Muscle layer of colon (tissue), 2 donors: ENCODE results near the gene CTNNAL1.

Experiments
- H3K27ac ChIP-seq: one replicate; pipeline ENCODE4 v1.7.0; 2013; ENCODE audit warnings: low read depth, mild to moderate bottlenecking, low read length, moderate library complexity
- H3K27me3 ChIP-seq, 2 donors: one replicate each; pipeline ENCODE4 v1.7.0; 2013; ENCODE audit warnings: low read length in 2 of 2, mild to moderate bottlenecking in 2 of 2; ENCODE audit not compliant: insufficient read depth in 2 of 2, control insufficient read depth in 1 of 2
- H3K36me3 ChIP-seq: one replicate; pipeline ENCODE4 v1.7.0; 2013; ENCODE audit warnings: mild to moderate bottlenecking, low read length; ENCODE audit not compliant: insufficient read depth
- H3K4me1 ChIP-seq: one replicate; pipeline ENCODE4 v1.7.0; 2013; ENCODE audit warnings: mild to moderate bottlenecking, low read length; ENCODE audit not compliant: insufficient read depth
- H3K4me3 ChIP-seq, 2 donors: one replicate each; pipeline ENCODE4 v1.7.0; 2013; ENCODE audit warnings: low read length in 2 of 2, low read depth in 1 of 2, mild to moderate bottlenecking in 1 of 2, moderate library complexity in 1 of 2
- H3K9ac ChIP-seq: one replicate; pipeline ENCODE4 v1.7.0; 2013; ENCODE audit warnings: low read length
- H3K9me3 ChIP-seq: one replicate; pipeline ENCODE4 v1.7.0; 2013; ENCODE audit warnings: mild to moderate bottlenecking, low read length
- donor health status: abdominal sarcoma.
- donor health status: Adenocarcinoma of cecum.

The CTNNAL1 gene

DNA sequence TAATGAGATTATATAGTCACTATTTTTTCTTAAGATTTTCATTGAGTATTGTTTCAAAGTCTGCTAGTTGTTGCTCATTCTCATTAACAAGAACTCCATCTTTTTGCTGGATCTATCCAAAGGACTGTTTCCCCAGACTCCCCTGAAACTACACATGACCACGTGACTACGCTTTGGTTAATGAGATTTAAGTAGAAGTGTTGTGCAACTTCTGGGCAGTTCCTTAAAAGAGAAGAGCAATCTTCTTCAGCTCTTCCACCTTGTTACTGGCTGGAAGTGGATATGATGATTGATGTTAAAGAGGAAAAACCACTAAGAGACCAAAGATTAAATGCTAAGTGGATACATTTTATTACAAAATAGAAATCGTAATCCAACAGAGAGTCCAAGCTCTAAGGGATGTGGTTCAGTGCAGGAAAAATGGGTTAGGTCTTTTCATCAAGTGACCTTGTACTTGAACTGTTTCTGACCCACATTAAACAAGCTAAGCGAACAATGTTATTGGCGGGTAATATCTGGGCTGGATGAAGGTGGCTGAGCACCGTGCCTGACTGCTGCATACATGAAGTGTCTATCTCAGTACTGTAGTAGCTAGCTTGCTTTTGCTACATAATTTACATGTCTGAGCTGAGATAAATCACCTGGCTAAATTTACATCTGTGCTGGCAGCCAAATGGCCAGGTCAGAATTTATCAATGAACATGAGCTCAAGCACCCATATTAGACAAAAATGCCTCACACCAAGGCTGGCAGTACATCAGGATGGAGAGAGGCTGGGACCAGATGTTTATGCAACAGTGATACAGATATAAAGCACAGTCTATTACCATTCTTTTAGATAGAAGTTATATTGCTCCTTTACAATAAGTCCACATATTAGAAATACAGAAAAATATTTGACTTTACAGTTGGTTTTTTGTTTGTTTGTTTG, 7.5 kb upstream of the CTNNAL1 start:
- no peak overlapping the region for H3K27ac ChIP-seq
- peaks cover 7% of the 10 kb centered on the region for H3K4me1 ChIP-seq
- H3K4me3 ChIP-seq: no peak overlapping the region
- peaks cover 8% of the 10 kb centered on the region for H3K36me3 ChIP-seq
- H3K9ac ChIP-seq: no peak overlapping the region
- no peaks in the 10 kb centered on the region for H3K9me3 ChIP-seq
- H3K27me3 ChIP-seq: no peaks in the 10 kb centered on the region

- H3K4me3 ChIP-seq: no peak overlapping the region
- no peaks in the 10 kb centered on the region for H3K9me3 ChIP-seq
- H3K27me3 ChIP-seq: no peaks in the 10 kb centered on the region
- peaks cover 8% of the 10 kb centered on the region for H3K36me3 ChIP-seq
- H3K4me1 ChIP-seq: peaks cover 4% of the 10 kb centered on the region
- no peak overlapping the region for H3K9ac ChIP-seq
- no peak overlapping the region for H3K27ac ChIP-seq
These were observed 6.8 kb upstream of the CTNNAL1 start for GRCh38 chr9:109020113-109020512.

- no peak overlapping the region for H3K9ac ChIP-seq
- H3K36me3 ChIP-seq: peaks cover 8% of the 10 kb centered on the region
- peaks cover 8% of the 10 kb centered on the region for H3K4me1 ChIP-seq
- no peak overlapping the region for H3K4me3 ChIP-seq
- no peak overlapping the region for H3K27ac ChIP-seq
- H3K9me3 ChIP-seq: no peaks in the 10 kb centered on the region
- no peaks in the 10 kb centered on the region for H3K27me3 ChIP-seq
These were observed 6.1 kb upstream of the CTNNAL1 start for GRCh38 chr9:109019420-109019819.

GRCh38 chr9:109017493-109017892, 4.2 kb upstream of the CTNNAL1 start:
- Histone ChIP-seq H3K27ac (no peak overlapping the region), H3K36me3 (peaks cover 8% of the 10 kb centered on the region), H3K9ac (no peak overlapping the region), H3K4me3 (no peak overlapping the region), H3K27me3 (no peaks in the 10 kb centered on the region), H3K4me1 (peaks cover 14% of the 10 kb centered on the region), H3K9me3 (no peaks in the 10 kb centered on the region)

GRCh38 chr9:109017061-109017460, 3.8 kb upstream of the CTNNAL1 start:
- Histone ChIP-seq H3K36me3 (peaks cover 8% of the 10 kb centered on the region), H3K27me3 (no peaks in the 10 kb centered on the region), H3K9ac (no peak overlapping the region), H3K9me3 (no peaks in the 10 kb centered on the region), H3K4me1 (peaks cover 15% of the 10 kb centered on the region), H3K27ac (no peak overlapping the region), H3K4me3 (no peak overlapping the region)

- no peaks in the 10 kb centered on the region for H3K27me3 ChIP-seq
- H3K4me3 ChIP-seq: no peak overlapping the region
- H3K27ac ChIP-seq: no peak overlapping the region
- H3K4me1 ChIP-seq: peaks cover 24% of the 10 kb centered on the region
- H3K9me3 ChIP-seq: no peaks in the 10 kb centered on the region
- H3K36me3 ChIP-seq: peaks cover 8% of the 10 kb centered on the region
- H3K9ac ChIP-seq: no peak overlapping the region
These were observed 2.8 kb upstream of the CTNNAL1 start for GRCh38 chr9:109016132-109016531.

DNA sequence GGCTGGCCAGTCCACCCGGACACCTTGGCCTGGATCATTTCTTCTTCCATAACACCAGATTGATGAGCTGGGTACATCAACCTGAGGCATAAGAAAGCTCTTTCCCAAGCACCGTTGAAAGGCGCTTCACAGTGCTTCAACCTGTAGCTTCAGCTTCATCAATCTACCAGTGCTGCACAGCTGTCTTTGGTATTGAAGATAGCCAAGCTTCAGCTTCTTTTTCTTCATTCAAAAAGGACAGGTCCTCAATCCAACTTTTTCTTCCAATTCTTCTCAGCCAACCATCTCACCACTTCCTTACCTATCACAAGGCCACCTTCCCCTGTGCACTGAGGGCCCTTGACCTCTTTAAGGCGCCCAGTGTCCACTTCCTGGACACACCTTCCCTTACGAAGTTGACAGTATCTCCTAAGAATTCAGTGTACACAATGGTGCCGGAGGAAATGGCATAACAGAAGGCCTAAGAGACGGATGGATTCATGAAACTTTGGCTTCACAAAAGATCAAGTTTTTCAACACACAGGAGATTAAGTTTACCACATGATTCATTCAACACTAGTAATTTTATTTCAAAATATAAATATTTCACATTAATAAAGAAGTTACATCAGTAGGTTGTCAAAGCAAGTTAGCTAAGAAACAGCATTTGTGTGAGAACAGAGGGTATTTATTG, 1.4 kb upstream of the CTNNAL1 start:
- H3K4me3 ChIP-seq: no peak overlapping the region
- peak overlapping the region; percentile 55 for H3K27ac ChIP-seq
- H3K9me3 ChIP-seq: no peaks in the 10 kb centered on the region
- peaks cover 4% of the 10 kb centered on the region for H3K36me3 ChIP-seq
- no peak overlapping the region for H3K9ac ChIP-seq
- H3K27me3 ChIP-seq: no peaks in the 10 kb centered on the region
- peaks cover 36% of the 10 kb centered on the region for H3K4me1 ChIP-seq

DNA sequence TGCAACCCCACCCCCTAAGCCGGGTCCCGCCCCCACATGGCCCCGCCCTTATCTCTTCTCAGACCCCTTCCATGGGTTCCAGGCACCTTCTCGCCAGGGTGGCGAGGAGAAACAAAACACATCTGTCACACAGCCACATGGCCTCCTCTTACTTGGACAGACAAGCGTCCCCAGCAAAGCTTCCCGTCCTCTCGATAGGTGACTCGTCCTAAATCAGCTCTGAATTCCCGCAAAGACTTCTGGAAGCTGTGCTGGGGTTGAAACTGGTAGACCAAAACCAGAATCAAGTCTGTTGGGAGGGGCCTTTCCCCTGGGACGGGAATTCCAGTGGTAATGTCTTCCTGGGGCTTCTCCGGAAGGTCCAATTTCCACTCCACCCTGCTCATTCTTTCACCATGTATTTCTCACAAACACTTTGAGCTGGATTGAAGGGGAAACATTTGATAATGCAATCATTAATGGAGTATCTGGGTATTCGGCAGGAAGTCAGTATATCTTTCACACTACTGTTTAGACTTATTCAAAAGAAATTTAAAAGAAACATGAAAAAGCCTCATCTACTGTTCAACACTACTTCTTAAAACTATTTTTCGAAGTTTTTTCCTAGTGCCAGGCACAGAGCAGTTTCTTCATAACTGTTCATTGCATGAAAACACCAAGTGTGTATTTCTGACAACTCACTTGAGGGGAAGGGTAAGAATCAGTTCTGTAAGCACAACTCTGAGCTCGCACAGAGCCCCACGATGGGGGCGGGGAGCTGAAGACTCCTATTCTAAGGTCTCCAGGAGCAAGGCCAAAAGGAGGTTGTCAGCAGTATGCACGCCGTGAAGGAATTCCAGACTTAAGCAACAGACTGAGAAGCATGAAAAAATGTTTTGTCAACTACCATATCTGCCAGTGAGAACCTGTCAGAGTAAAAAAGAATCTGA, 644 bp upstream of the CTNNAL1 start:
- H3K9me3 ChIP-seq: no peaks in the 10 kb centered on the region
- peak overlapping the region; percentile 25 for H3K9ac ChIP-seq
- H3K4me3 ChIP-seq: peak overlapping the region; percentile 28 to 61
- H3K36me3 ChIP-seq: no peaks in the 10 kb centered on the region
- no peaks in the 10 kb centered on the region for H3K27me3 ChIP-seq
- peaks cover 36% of the 10 kb centered on the region for H3K4me1 ChIP-seq
- peak overlapping the region; percentile 55 for H3K27ac ChIP-seq

DNA sequence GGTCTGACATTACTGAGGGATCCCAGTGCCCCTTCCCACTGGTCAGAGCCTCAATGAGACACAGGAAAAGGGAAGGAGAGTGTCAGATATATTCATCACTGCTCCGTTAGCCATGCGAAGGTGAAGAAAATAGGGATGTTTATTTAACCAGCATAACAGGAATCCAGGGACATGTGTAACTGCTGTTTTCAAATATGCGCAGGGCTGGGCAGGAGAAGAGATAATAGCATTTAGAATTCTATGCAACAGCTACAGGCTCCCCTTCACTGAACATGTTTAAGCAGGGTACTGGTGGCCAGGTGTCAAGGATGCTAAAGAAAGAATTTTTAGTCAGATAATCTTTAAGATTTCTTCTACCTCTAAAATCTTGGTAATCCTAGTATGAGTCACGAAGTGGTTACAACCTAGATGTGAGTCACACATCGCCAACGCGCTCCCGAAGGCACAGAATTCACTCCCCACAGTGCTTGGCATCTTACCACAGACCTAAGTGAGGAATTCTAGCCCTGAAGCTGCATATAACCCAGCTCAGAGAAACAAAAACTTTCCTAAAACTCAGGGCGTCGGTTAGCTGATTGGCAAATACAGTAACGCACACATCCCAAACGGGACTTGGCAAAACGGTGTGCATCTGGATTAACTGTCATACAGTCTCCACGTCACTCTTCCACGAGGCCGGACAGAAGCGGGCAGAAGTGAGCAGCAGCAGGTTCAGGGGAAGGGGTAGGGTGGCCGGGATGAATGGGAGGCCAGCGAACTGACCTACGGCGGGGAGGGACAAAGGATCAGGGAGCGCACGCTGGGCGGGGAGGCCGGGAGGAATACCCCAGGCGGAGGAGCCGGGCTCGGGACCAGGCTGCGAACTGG, 1.1 kb downstream of the CTNNAL1 start:
- peak overlapping the region; percentile 92 for H3K27ac ChIP-seq
- peaks cover 36% of the 10 kb centered on the region for H3K4me1 ChIP-seq
- H3K27me3 ChIP-seq: no peaks in the 10 kb centered on the region
- H3K4me3 ChIP-seq: peak overlapping the region; percentile 40 to 62
- H3K9me3 ChIP-seq: no peaks in the 10 kb centered on the region
- H3K36me3 ChIP-seq: no peaks in the 10 kb centered on the region
- H3K9ac ChIP-seq: peak overlapping the region; percentile 78

GRCh38 chr9:109011231-109011671, 2.0 kb downstream of the CTNNAL1 start:
- no peaks in the 10 kb centered on the region for H3K27me3 ChIP-seq
- peak overlapping the region in 1 of 2 donors; percentile 62 for H3K4me3 ChIP-seq
- H3K4me1 ChIP-seq: peaks cover 32% of the 10 kb centered on the region
- H3K36me3 ChIP-seq: no peaks in the 10 kb centered on the region
- no peaks in the 10 kb centered on the region for H3K9me3 ChIP-seq
- H3K9ac ChIP-seq: peak overlapping the region; percentile 78
- peak overlapping the region; percentile 92 for H3K27ac ChIP-seq
